ENCODE data around the gene DENND5A. TPM values are rescaled to one million over a fixed set of nuclear protein-coding genes. Genes with fewer than 3 reads are reported as not detected.

Gene DENND5A
- total RNA-seq, 2 donors from 2014 or later, result 7.0 to 24.8 TPM

- no peaks in the 10 kb centered on the region for H3K27me3 ChIP-seq
- intact Hi-C loops (cut with DNase I), result no loop called here
- no peak overlapping the region for H3K4me3 ChIP-seq
- no peaks in the 10 kb centered on the region for H3K36me3 ChIP-seq
- no peak overlapping the region for H3K9ac ChIP-seq (ENCODE audit: low read depth in 2 of 2, low read length in 2 of 2)
- peak; percentile 56 for DNase-seq
- TF ChIP-seq CTCF (IDR thresholded peaks at IDR 0.05), result no peak
- no peaks in the 10 kb centered on the region for H3K4me1 ChIP-seq
- no peaks in the 10 kb centered on the region for H3K9me3 ChIP-seq
- no peak overlapping the region for H3K27ac ChIP-seq
These were observed 4.4 kb upstream of the DENND5A start for GRCh38 chr11:9269492-9270013.

GRCh38 chr11:9267680-9268079 lies 2.5 kb upstream of the DENND5A start:
- no peaks in the 10 kb centered on the region for H3K4me1 ChIP-seq
- no peak for TF ChIP-seq CTCF (IDR thresholded peaks at IDR 0.05)
- no peaks in the 10 kb centered on the region for H3K36me3 ChIP-seq
- intact Hi-C loops (cut with DNase I), result no loop called here
- no peak overlapping the region for H3K4me3 ChIP-seq
- no peak overlapping the region for H3K27ac ChIP-seq
- DNase-seq, result no peak
- no peaks in the 10 kb centered on the region for H3K27me3 ChIP-seq
- no peaks in the 10 kb centered on the region for H3K9me3 ChIP-seq
- H3K9ac ChIP-seq (ENCODE audit: low read depth in 2 of 2, low read length in 2 of 2), result no peak overlapping the region

- Histone ChIP-seq H3K27me3 (no peaks in the 10 kb centered on the region), H3K36me3 (no peaks in the 10 kb centered on the region), H3K27ac (no peak overlapping the region), H3K9me3 (no peaks in the 10 kb centered on the region), H3K4me1 (no peaks in the 10 kb centered on the region), H3K4me3 (no peak overlapping the region), H3K9ac (ENCODE audit: low read depth in 2 of 2, low read length in 2 of 2) (no peak overlapping the region)
- TF ChIP-seq CTCF (IDR thresholded peaks at IDR 0.05), result no peak
- no peak for DNase-seq
- intact Hi-C loops (cut with DNase I), result no loop called here
These were observed 1.8 kb upstream of the DENND5A start for GRCh38 chr11:9266926-9267325.

GRCh38 chr11:9266132-9266736 lies 1.1 kb upstream of the DENND5A start:
- intact Hi-C loops (cut with DNase I), result no loop called here
- TF ChIP-seq CTCF (IDR thresholded peaks at IDR 0.05), result no peak
- peak overlapping the region in 1 of 2 donors; percentile 80 for H3K9ac ChIP-seq (ENCODE audit: low read depth in 2 of 2, low read length in 2 of 2)
- H3K4me3 ChIP-seq, result no peak overlapping the region
- no peaks in the 10 kb centered on the region for H3K9me3 ChIP-seq
- H3K4me1 ChIP-seq, result no peaks in the 10 kb centered on the region
- H3K27me3 ChIP-seq, result no peaks in the 10 kb centered on the region
- no peaks in the 10 kb centered on the region for H3K36me3 ChIP-seq
- no peak overlapping the region for H3K27ac ChIP-seq
- DNase-seq, result no peak

GRCh38 chr11:9264316-9265210 lies 587 bp downstream of the DENND5A start:
- intact Hi-C loops (cut with DNase I), result no loop called here
- TF ChIP-seq CTCF (IDR thresholded peaks at IDR 0.05), result no peak
- no peaks in the 10 kb centered on the region for H3K36me3 ChIP-seq
- H3K27ac ChIP-seq, result peak overlapping the region; percentile 81
- H3K9me3 ChIP-seq, result no peaks in the 10 kb centered on the region
- peak overlapping the region; percentile 56 for H3K4me3 ChIP-seq
- no peaks in the 10 kb centered on the region for H3K27me3 ChIP-seq
- H3K4me1 ChIP-seq, result no peaks in the 10 kb centered on the region
- peak overlapping the region; percentile 79 to 80 for H3K9ac ChIP-seq (ENCODE audit: low read depth in 2 of 2, low read length in 2 of 2)
- DNase-seq, result peak; percentile 49
